AG10803 (cell line): ENCODE results near the gene GIGYF2.

Experiments used
- DNase-seq: peaks from one replicate; pipeline ENCODE4 v3.0.0; 2010; ENCODE audit warnings: low read depth
- H3K4me3 ChIP-seq: 2 replicates; pipeline ENCODE4 v1.5.1; 2011; ENCODE audit warnings: mild to moderate bottlenecking, low read length, control low read depth
- TF ChIP-seq, protein P1 (sequence below): conservative IDR thresholded peaks from 2 replicates; pipeline ENCODE4 v1.5.1; 2011; ENCODE audit warnings: mild to moderate bottlenecking, low read length, control low read depth, inconsistent platforms

Gene GIGYF2

DNA sequence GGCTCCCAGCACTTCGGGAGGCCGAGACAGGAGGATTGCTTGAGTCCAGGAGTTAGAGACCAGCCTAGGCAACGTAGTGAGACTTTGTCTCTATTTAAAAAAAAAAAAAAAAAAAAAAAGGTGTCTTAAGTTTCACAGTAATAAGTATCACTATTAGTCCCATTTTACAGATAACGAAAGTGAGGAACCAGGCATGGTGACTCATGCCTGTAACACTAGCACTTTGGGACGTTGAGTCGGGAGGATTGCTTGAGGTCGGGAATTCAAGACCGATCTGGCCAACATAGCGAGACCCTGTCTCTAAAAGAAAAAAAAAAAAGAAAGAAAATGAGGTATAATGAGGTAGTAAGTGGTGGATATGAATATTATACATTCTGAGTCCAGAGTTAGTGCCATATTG is 76.7 kb downstream of the GIGYF2 start:
- no peak overlapping the region for H3K4me3 ChIP-seq
- no peak for DNase-seq
- TF ChIP-seq, protein P1, sequence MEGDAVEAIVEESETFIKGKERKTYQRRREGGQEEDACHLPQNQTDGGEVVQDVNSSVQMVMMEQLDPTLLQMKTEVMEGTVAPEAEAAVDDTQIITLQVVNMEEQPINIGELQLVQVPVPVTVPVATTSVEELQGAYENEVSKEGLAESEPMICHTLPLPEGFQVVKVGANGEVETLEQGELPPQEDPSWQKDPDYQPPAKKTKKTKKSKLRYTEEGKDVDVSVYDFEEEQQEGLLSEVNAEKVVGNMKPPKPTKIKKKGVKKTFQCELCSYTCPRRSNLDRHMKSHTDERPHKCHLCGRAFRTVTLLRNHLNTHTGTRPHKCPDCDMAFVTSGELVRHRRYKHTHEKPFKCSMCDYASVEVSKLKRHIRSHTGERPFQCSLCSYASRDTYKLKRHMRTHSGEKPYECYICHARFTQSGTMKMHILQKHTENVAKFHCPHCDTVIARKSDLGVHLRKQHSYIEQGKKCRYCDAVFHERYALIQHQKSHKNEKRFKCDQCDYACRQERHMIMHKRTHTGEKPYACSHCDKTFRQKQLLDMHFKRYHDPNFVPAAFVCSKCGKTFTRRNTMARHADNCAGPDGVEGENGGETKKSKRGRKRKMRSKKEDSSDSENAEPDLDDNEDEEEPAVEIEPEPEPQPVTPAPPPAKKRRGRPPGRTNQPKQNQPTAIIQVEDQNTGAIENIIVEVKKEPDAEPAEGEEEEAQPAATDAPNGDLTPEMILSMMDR: no peak

DNA sequence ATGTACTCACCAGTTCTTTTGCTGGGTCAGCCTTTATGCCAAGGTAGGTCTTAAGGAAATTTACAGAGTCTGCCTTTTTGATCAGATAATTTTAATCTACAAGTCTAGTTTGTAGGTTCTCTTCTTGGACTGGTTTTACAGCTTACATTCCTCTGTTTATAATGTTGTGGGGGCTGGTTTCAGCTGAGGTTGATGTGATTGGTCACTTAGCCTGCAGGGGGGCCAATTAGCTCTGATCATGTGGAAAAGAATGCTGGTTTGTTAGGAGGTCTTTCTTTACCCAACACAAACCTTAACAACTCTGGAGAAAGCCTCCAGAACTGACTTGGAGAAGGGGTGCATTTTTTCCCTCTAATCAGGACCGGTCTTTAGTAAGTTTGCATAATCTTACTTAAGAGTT is 79.3 kb downstream of the GIGYF2 start, which contains the start of gene KCNJ13:
Gene KCNJ13, minus strand, starts transcription at position 131 of the 400 bp plus-strand sequence. CDS start 5,203 bp downstream, outside the sequence.
- no peak within 1 kb of the TSS for H3K4me3 ChIP-seq
- TF ChIP-seq, protein P1: no peak
- DNase-seq: peak; percentile 1

DNA sequence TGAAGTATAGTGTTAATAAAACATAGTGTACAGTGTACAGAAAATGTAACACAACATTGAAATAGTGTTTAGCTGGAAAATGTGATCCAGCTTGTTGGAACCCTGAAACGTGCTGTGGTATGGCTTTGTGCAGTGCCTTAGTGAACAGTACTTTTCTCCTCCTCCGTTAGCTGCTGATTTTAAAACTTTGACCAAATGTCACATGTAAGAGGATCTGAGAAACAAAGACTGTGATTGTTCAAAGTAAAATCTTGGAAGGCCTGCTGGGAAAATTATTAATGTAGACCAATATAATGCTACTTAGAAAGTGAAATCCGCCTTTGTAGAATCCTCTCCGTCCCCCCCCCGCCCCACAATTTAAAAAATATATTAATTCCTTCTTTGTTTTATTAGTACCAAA is 80.1 kb downstream of the GIGYF2 start:
- DNase-seq: no peak
- no peak overlapping the region for H3K4me3 ChIP-seq
- TF ChIP-seq, protein P1: no peak

DNA sequence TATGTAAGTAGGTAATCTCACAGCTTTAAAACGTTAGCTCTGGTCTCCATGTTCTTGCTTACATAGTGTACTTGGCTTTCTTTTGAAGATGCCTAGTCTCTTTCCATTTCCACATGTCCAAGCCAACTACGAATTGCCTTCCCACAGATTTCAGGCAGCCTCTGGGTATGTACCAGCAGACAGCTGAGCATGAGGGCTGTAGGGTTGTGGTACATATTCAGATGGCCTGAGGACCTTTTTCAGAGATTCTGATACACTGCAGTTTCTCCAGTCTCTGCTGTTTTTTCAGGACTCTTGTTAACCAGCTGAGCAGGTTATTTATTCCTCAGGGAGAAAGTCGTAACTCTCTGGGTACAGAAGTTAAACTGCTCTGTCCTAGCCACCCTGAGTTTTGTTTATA is 82.3 kb downstream of the GIGYF2 start:
- no peak overlapping the region for H3K4me3 ChIP-seq
- TF ChIP-seq, protein P1: no peak
- DNase-seq: no peak

DNA sequence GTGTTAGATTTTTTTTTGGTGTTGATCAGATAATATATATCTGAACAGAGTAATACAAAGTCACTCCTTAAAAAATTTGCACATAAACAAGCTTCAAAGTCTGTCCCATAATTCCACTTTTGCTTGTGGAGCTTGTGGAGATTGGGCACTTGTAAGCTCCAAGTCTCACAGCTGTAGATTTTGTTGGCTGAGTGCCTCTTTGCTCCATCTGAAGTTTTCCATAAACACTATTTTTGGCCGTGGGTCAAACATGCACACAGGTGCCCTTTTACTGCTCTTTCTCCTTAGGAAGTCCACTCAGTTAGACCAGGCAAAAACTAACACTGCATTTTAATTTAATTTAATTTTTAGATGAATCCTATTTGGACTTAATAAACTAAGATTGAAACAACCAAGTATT is 82.8 kb downstream of the GIGYF2 start:
- H3K4me3 ChIP-seq: no peak overlapping the region
- TF ChIP-seq, protein P1: no peak
- no peak for DNase-seq

DNA sequence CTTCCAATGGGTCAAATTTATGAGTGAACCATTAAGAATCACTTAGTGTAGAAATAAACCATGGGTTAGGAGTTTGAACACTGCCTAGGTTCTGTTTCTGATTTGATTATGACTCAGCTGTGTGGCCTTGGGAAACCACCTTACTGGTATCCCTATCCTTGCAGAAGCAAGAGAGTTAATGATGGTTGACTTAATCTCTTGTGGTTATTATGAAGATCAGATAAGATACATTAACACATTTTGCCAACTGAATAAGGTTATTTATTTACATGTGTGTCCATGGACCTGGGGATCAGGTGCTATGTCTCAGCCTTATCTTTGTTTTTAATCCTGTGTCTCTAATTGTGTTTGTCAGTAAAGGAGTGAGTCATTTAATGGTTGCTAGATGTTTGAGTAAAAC is 84.6 kb downstream of the GIGYF2 start:
- TF ChIP-seq, protein P1: no peak
- H3K4me3 ChIP-seq: no peak overlapping the region
- DNase-seq: peak; percentile 59

DNA sequence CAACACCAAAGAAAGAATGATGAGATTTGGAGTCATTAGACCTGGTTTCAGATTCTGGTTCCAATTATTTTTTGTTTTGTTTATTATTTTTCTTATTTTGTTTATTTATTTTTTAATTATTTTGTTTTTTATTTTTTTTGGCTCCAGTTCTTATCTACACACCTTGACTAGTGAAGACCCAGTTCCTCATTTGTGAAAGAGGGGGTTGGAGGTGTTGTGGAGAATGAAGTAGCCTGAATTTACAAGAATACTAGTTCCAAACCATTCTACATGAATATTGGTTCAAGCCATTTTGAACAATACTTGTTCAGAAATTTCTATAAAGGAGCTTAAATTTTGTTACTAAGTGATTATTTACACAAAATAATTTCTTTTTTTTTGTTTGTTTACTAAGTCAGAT is 86.1 kb downstream of the GIGYF2 start:
- no peak for DNase-seq
- TF ChIP-seq, protein P1: no peak
- H3K4me3 ChIP-seq: no peak overlapping the region
